Measurements from ENCODE around the gene CHRM4. TPM values are rescaled to one million over a fixed set of nuclear protein-coding genes. Genes with fewer than 3 reads are reported as not detected.
A peak's percentile ranks its signal among the peaks of the same experiment; 100 is the strongest.

Gene CHRM4
- total and polyA plus RNA-seq, 2 of the 13 experiments (the other 11 are each of a cell fraction or from before 2014, with no cell fraction given), result 0.13 to 0.21 TPM

- no peaks in the 10 kb centered on the region for H3K79me2 ChIP-seq (ENCODE audit: insufficient read depth, low read length)
- no TSS peak for BruUV-seq (replicated peaks)
- DNase-seq (ENCODE audit: low spot score) (no peak), FAIRE-seq (no peak), ATAC-seq (no peak)
- no peak overlapping the region for H3K9ac ChIP-seq (ENCODE audit: insufficient read depth, low read depth, low read length)
- H3K36me3 ChIP-seq (replicated peaks in 1 of 2; ENCODE audit: control insufficient read depth in 1 of 2, insufficient read depth in 2 of 2, low read length in 2 of 2), result peaks cover 26 to 56% of the 10 kb centered on the region in 2 experiments; a peak in 4 of 5 replicates
- ChIA-PET CTCF (ENCODE audit: low intra/inter-chr PET ratio, low total read pairs) (no interaction called here), POLR2A (no interaction called here)
- H3K4me1 ChIP-seq (ENCODE audit: insufficient read depth, low read length), result no peaks in the 10 kb centered on the region
- no peaks in the 10 kb centered on the region for H3K9me3 ChIP-seq (ENCODE audit: low read length)
- H4K20me1 ChIP-seq (ENCODE audit: insufficient read depth, low read length), result no peaks in the 10 kb centered on the region
- H3K4me2 ChIP-seq (ENCODE audit: low read depth, low read length), result no peak overlapping the region
- in situ Hi-C loops (cut with HindIII; ENCODE audit: extremely low pct_ligation_motif_present, low pct_unique_long_range_greater_than_20kb) (no loop called here), intact Hi-C loops (cut with micrococcal nuclease; ENCODE audit: unreplicated experiment) (no loop called here)
- H2AFZ ChIP-seq (ENCODE audit: low read length), result no peak overlapping the region
- peak; percentile 46 to 67; a peak in 3 of 4 replicates for TF ChIP-seq MAFK (conservative IDR thresholded peaks at IDR 0.05 in 1 of 2, IDR thresholded peaks at IDR 0.05 in 1 of 2; ENCODE audit: low read length in 2 of 2)
- TF ChIP-seq, protein P1, sequence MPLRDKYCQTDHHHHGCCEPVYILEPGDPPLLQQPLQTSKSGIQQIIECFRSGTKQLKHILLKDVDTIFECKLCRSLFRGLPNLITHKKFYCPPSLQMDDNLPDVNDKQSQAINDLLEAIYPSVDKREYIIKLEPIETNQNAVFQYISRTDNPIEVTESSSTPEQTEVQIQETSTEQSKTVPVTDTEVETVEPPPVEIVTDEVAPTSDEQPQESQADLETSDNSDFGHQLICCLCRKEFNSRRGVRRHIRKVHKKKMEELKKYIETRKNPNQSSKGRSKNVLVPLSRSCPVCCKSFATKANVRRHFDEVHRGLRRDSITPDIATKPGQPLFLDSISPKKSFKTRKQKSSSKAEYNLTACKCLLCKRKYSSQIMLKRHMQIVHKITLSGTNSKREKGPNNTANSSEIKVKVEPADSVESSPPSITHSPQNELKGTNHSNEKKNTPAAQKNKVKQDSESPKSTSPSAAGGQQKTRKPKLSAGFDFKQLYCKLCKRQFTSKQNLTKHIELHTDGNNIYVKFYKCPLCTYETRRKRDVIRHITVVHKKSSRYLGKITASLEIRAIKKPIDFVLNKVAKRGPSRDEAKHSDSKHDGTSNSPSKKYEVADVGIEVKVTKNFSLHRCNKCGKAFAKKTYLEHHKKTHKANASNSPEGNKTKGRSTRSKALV (CRISPR knock-in tag; IDR thresholded peaks at IDR 0.05), result no peak
- peak; percentile 46 for TF ChIP-seq MAFF (IDR thresholded peaks at IDR 0.05; ENCODE audit: low read depth, low read length)
- peak; percentile 34 for TF ChIP-seq RBM22 (optimal IDR thresholded peaks at IDR 0.05; ENCODE audit: low read length)
- TF ChIP-seq SMC3 (IDR thresholded peaks at IDR 0.05; ENCODE audit: low read length), result no peak
- 97% methylated on average over 8 of the region's 9 CpGs for WGBS (ENCODE audit: low lambda C conversion rate)
- no peak overlapping the region for H3K27ac ChIP-seq (ENCODE audit: extremely low read length, insufficient read depth, low read length)
- H3K27me3 ChIP-seq (ENCODE audit: control insufficient read depth in 1 of 2, insufficient read depth in 2 of 2, low read length in 2 of 2), result no peaks in the 10 kb centered on the region
- H3K4me3 ChIP-seq (replicated peaks in 1 of 3; ENCODE audit: insufficient read depth in 1 of 3, low read depth in 2 of 3, low read length in 3 of 3), result no peak overlapping the region
Observed at GRCh38 chr11:46427364-46427763, 35.8 kb upstream of the CHRM4 start.

GRCh38 chr11:46426233-46426991 is 34.8 kb upstream of the CHRM4 start:
- H3K27ac ChIP-seq (ENCODE audit: extremely low read length, insufficient read depth, low read length), result no peak overlapping the region
- BruUV-seq (replicated peaks), result no TSS peak
- WGBS (ENCODE audit: low lambda C conversion rate), result 95% methylated on average over 4 of the region's 4 CpGs
- ChIA-PET POLR2A (no interaction called here), CTCF (ENCODE audit: low intra/inter-chr PET ratio, low total read pairs) (no interaction called here)
- intact Hi-C loops (cut with micrococcal nuclease; ENCODE audit: unreplicated experiment), result no loop called here
- in situ Hi-C loops (cut with HindIII; ENCODE audit: extremely low pct_ligation_motif_present, low pct_unique_long_range_greater_than_20kb), result no loop called here
- H2AFZ ChIP-seq (ENCODE audit: low read length), result no peak overlapping the region
- ATAC-seq, result no peak
- H3K4me2 ChIP-seq (ENCODE audit: low read depth, low read length), result no peak overlapping the region
- no peak for DNase-seq (ENCODE audit: low spot score)
- no peak for FAIRE-seq
- no peaks in the 10 kb centered on the region for H3K79me2 ChIP-seq (ENCODE audit: insufficient read depth, low read length)
- no peaks in the 10 kb centered on the region for H3K27me3 ChIP-seq (ENCODE audit: control insufficient read depth in 1 of 2, insufficient read depth in 2 of 2, low read length in 2 of 2)
- H4K20me1 ChIP-seq (ENCODE audit: insufficient read depth, low read length), result no peaks in the 10 kb centered on the region
- H3K9me3 ChIP-seq (ENCODE audit: low read length), result no peaks in the 10 kb centered on the region
- no peak overlapping the region for H3K4me3 ChIP-seq (replicated peaks in 1 of 3; ENCODE audit: insufficient read depth in 1 of 3, low read depth in 2 of 3, low read length in 3 of 3)
- peaks cover 26 to 56% of the 10 kb centered on the region in 2 experiments; a peak in 4 of 5 replicates for H3K36me3 ChIP-seq (replicated peaks in 1 of 2; ENCODE audit: control insufficient read depth in 1 of 2, insufficient read depth in 2 of 2, low read length in 2 of 2)
- H3K9ac ChIP-seq (ENCODE audit: insufficient read depth, low read depth, low read length), result no peak overlapping the region
- H3K4me1 ChIP-seq (ENCODE audit: insufficient read depth, low read length), result peaks cover 7% of the 10 kb centered on the region; the same call in 1 of the 2 replicates
- TF ChIP-seq BORCS8-MEF2B (CRISPR knock-in tag; IDR thresholded peaks at IDR 0.05) (no peak), RBM22 (optimal IDR thresholded peaks at IDR 0.05; ENCODE audit: low read length) (peak; percentile 17), ZBTB37 (CRISPR knock-in tag; IDR thresholded peaks at IDR 0.05) (no peak)
